HepG2 (cell line): Measurements from ENCODE around the gene ATXN2. TPM values are rescaled to one million over a fixed set of nuclear protein-coding genes. Genes with fewer than 3 reads are reported as not detected.
"Not testable (repeated sequence)": the region's sequence is repeated elsewhere in the genome, so short reads cannot be mapped to it uniquely, and the experiment has no call there.

ENCODE experiments used
- ATAC-seq: fragments of 200-7000 bp; cut with Tn5 transposase; 3 replicates; pipeline ENCODE4 v1.9.1; 2020; ENCODE audit warnings: mild to moderate bottlenecking, moderate library complexity
- BruUV-seq: library from RNA; stranded (reverse); fragments of 400-500 nt; replicated peaks from 2 replicates; lab custom pipeline; 2021; lab: Mats Ljungman, UMichigan
- CTCF ChIA-PET: fragments of 300-600 bp; formaldehyde crosslinking; extraction: SDS; loops from one replicate; lab custom pipeline; 2021; ENCODE audit warnings: low total read pairs, inconsistent platforms, low intra/inter-chr PET ratio; lab: Yijun Ruan, JAX
- POLR2A ChIA-PET: fragments of 350-600 bp; sonication (Branson Sonifier 250); formaldehyde crosslinking; loops from one replicate; lab custom pipeline; 2020; ENCODE audit warnings: antibody characterized with exemption, inconsistent platforms; lab: Yijun Ruan, JAX
- DNase-seq: peaks from one replicate; pipeline ENCODE4 v3.0.0-alpha.2; 2015; ENCODE audit warnings: low spot score
- FAIRE-seq: peaks from 3 replicates; lab custom pipeline; 2011; peaks lifted over from hg19 to GRCh38; lab: Jason Lieb, UNC
- H2AFZ ChIP-seq: one replicate; pipeline ENCODE4 v1.6.1; 2011; ENCODE audit warnings: low read length, inconsistent platforms
- H3K27ac ChIP-seq: fragments of 300-600 bp; 3 replicates; pipeline ENCODE4 v1.8.0; 2011; ENCODE audit warnings: mixed run types, mild to moderate bottlenecking, mixed read lengths, low read length, inconsistent platforms; ENCODE audit not compliant: insufficient read depth; ENCODE audit errors: extremely low read length
- H3K27me3 ChIP-seq, 2 experiments: fragments of 200-600 bp in 1 of 2; 2 replicates in 1 of 2; 3 replicates in 1 of 2; pipeline versions ENCODE4 v1.6.0 to v1.8.0; 2011; ENCODE audit warnings: low read length in 2 of 2, mild to moderate bottlenecking in 2 of 2, moderate library complexity in 2 of 2, inconsistent platforms in 1 of 2; ENCODE audit not compliant: insufficient read depth in 2 of 2, control insufficient read depth in 1 of 2
- H3K36me3 ChIP-seq, 2 experiments: fragments of 200-600 bp in 1 of 2; replicated peaks in 1 of 2; 2 replicates in 1 of 2; 3 replicates in 1 of 2; pipeline versions ENCODE4 v1.5.1 to v1.8.0; 2011; ENCODE audit warnings: low read length in 2 of 2, inconsistent platforms in 1 of 2; ENCODE audit not compliant: insufficient read depth in 2 of 2, control insufficient read depth in 1 of 2
- H3K4me1 ChIP-seq: 2 replicates; pipeline ENCODE4 v1.5.1; 2012; ENCODE audit warnings: low read length, inconsistent platforms; ENCODE audit not compliant: insufficient read depth
- H3K4me2 ChIP-seq: 2 replicates; pipeline ENCODE4 v1.6.0; 2011; ENCODE audit warnings: low read depth, low read length, inconsistent platforms
- H3K4me3 ChIP-seq, 3 experiments: fragments of 200-600 bp in 1 of 3; sonication (generic), shearing (Covaris generic) in 1 of 3; replicated peaks in 1 of 3; 2 replicates each; pipeline ENCODE4 v1.5.1; 2011 to 2016; ENCODE audit warnings: low read length in 3 of 3, inconsistent platforms in 2 of 3, low read depth in 2 of 3, mild to moderate bottlenecking in 2 of 3, control low read depth in 1 of 3, mixed read lengths in 1 of 3; ENCODE audit not compliant: insufficient read depth in 1 of 3
- H3K79me2 ChIP-seq: one replicate; pipeline ENCODE4 v1.6.1; 2011; ENCODE audit warnings: low read length, inconsistent platforms; ENCODE audit not compliant: insufficient read depth
- H3K9ac ChIP-seq: 2 replicates; pipeline ENCODE4 v1.6.0; 2011; ENCODE audit warnings: mild to moderate bottlenecking, low read depth, low read length, inconsistent platforms; ENCODE audit not compliant: insufficient read depth
- H3K9me3 ChIP-seq: 2 replicates; pipeline ENCODE4 v1.5.1; 2012; ENCODE audit warnings: mild to moderate bottlenecking, low read length
- H4K20me1 ChIP-seq: 2 replicates; pipeline ENCODE4 v1.6.0; 2011; ENCODE audit warnings: inconsistent platforms, mild to moderate bottlenecking, low read length, moderate library complexity; ENCODE audit not compliant: insufficient read depth
- AFF4 ChIP-seq: sonication (generic); formaldehyde crosslinking; IDR thresholded peaks from 2 replicates; pipeline ENCODE4 v1.4.0; 2020; ENCODE audit warnings: missing genetic modification reagents
- MED13 ChIP-seq: sonication (generic); formaldehyde crosslinking; IDR thresholded peaks from 2 replicates; pipeline ENCODE4 v1.5.0; 2020; ENCODE audit warnings: missing genetic modification reagents
- NRL ChIP-seq: sonication (generic); formaldehyde crosslinking; IDR thresholded peaks from 2 replicates; pipeline ENCODE4 v1.5.0; 2020; ENCODE audit warnings: missing genetic modification reagents, mild to moderate bottlenecking, moderate library complexity, borderline replicate concordance
- ZFP90 ChIP-seq: sonication (generic); formaldehyde crosslinking; IDR thresholded peaks from 2 replicates; pipeline ENCODE4 v1.8.0; 2022; ENCODE audit warnings: missing genetic modification reagents, mild to moderate bottlenecking, inconsistent platforms, borderline replicate concordance
- ZKSCAN5 ChIP-seq: sonication (generic); formaldehyde crosslinking; IDR thresholded peaks from 2 replicates; pipeline ENCODE4 v1.5.1; 2020; ENCODE audit warnings: mild to moderate bottlenecking, missing genetic modification reagents
- ZNF414 ChIP-seq: sonication (generic); formaldehyde crosslinking; IDR thresholded peaks from 2 replicates; pipeline ENCODE4 v1.5.0; 2020; ENCODE audit warnings: missing genetic modification reagents
- WGBS: methylation state at CpG from one replicate; pipeline ENCODE4 v1.1.6; 2017; ENCODE audit warnings: low lambda C conversion rate; 5-methylcytosine and 5-hydroxymethylcytosine counted together
- in situ Hi-C: cut with HindIII; loops from 2 replicates; pipeline ENCODE4 v1.10.0; 2017; ENCODE audit warnings: low pct_unique_long_range_greater_than_20kb; ENCODE audit not compliant: extremely low pct_ligation_motif_present
- intact Hi-C: fragments of 100-400 bp; cut with micrococcal nuclease; formaldehyde crosslinking; loops from one replicate; pipeline ENCODE4 v1.10.0; 2022; ENCODE audit not compliant: unreplicated experiment
- polyA plus RNA-seq, 8 experiments: library from polyadenylated mRNA; depleted of rRNA in 3 of 8; stranded (reverse) in 7 of 8; unstranded in 1 of 8; fragments of >200 nt; fragmentation: Illumina TruSeq in 4 of 8; extraction: Trizol in 4 of 8; gene quantifications; 2 replicates each; pipeline versions ENCODE4 v1.2.1 to v1.2.3, GENCODE V29; 2011 to 2016; ENCODE audit warnings: low read depth in 4 of 8, missing spikeins in 1 of 8, mixed read lengths in 1 of 8; ENCODE audit not compliant: insufficient read depth in 1 of 8
- total RNA-seq, 5 experiments: library from RNA; depleted of rRNA; stranded (reverse); fragments of >200 nt; fragmentation: Illumina TruSeq; extraction: Trizol; gene quantifications; 2 replicates each; pipeline ENCODE4 v1.2.3, GENCODE V29; 2016; ENCODE audit warnings: low read depth in 1 of 5
- TF ChIP-seq, protein P1 (sequence below): sonication (generic); formaldehyde crosslinking; IDR thresholded peaks from 2 replicates; pipeline ENCODE4 v1.4.0; 2020; ENCODE audit warnings: missing genetic modification reagents

Gene ATXN2
- total and polyA plus RNA-seq, 2 of the 13 experiments (the other 11 are each of a cell fraction or from before 2014, with no cell fraction given), result 18.1 to 27.1 TPM

DNA sequence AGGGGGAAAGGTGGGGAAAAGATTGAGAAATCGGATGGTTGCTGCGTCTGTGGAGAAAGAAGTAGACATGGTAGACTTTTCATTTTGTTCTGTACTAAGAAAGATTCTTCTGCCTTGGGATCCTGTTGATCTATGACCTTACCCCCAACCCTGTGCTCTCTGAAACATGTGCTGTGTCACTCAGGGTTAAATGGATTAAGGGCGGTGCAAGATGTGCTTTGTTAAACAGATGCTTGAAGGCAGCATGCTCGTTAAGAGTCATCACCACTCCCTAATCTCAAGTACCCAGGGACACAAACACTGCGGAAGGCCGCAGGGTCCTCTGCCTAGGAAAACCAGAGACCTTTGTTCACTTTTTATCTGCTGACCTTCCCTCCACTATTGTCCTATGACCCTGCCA lies 91.4 kb downstream of the ATXN2 start:
- H3K4me2 ChIP-seq, POLR2A ChIA-PET, H3K4me3 ChIP-seq, in situ Hi-C loops, H3K79me2 ChIP-seq, H3K27me3 ChIP-seq, H3K27ac ChIP-seq, H2AFZ ChIP-seq, ATAC-seq, intact Hi-C loops, DNase-seq, FAIRE-seq, H3K4me1 ChIP-seq, CTCF ChIA-PET, BruUV-seq, H3K9ac ChIP-seq, H4K20me1 ChIP-seq, H3K9me3 ChIP-seq: not testable (repeated sequence)
- H3K36me3 ChIP-seq, result peaks cover 2 to 55% of the 10 kb centered on the region in 2 experiments
- 86% methylated on average over 6 of the region's 6 CpGs for WGBS

GRCh38 chr12:111507258-111507657 lies 91.9 kb downstream of the ATXN2 start:
- H4K20me1 ChIP-seq, in situ Hi-C loops, H3K79me2 ChIP-seq, H3K4me2 ChIP-seq, POLR2A ChIA-PET, FAIRE-seq, ATAC-seq, H3K4me1 ChIP-seq, H3K9ac ChIP-seq, H3K4me3 ChIP-seq, BruUV-seq, H3K9me3 ChIP-seq, CTCF ChIA-PET, intact Hi-C loops, DNase-seq, H2AFZ ChIP-seq, H3K27ac ChIP-seq, H3K27me3 ChIP-seq: not testable (repeated sequence)
- WGBS, result 97% methylated on average over 13 of the region's 31 CpGs
- peaks cover 2 to 57% of the 10 kb centered on the region in 2 experiments for H3K36me3 ChIP-seq

DNA sequence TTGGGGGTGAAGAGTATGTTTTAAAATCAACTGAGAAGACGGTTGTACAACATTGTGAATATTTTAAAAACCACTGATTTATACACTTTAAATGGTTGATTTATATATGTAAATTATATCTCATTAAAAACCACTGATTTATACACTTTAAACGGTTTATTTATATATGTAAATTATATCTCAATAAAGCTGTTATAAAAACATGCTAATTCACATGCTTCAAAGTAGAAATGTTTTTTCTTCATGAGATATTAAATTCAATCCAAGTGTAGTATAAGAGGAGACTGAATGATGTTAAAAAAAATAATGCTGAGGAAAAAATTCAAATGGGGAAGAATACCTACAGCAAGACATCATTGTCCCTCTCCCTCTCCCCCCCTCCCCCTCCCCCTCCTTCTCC lies 92.9 kb downstream of the ATXN2 start:
- H3K27ac ChIP-seq, result no peak overlapping the region
- H3K4me2 ChIP-seq, result no peak overlapping the region
- ATAC-seq (no peak), FAIRE-seq (no peak), DNase-seq (no peak)
- in situ Hi-C loops (no loop called here), intact Hi-C loops (no loop called here)
- no peak overlapping the region for H3K9ac ChIP-seq
- no peaks in the 10 kb centered on the region for H3K27me3 ChIP-seq
- no TSS peak for BruUV-seq
- H3K4me1 ChIP-seq, result no peaks in the 10 kb centered on the region
- H3K9me3 ChIP-seq, result no peaks in the 10 kb centered on the region
- H2AFZ ChIP-seq, result no peak overlapping the region
- no peaks in the 10 kb centered on the region for H4K20me1 ChIP-seq
- ChIA-PET CTCF (no interaction called here), POLR2A (no interaction called here)
- H3K4me3 ChIP-seq, result no peak overlapping the region
- 90% methylated on average over 2 of the region's 2 CpGs for WGBS
- no peaks in the 10 kb centered on the region for H3K79me2 ChIP-seq
- H3K36me3 ChIP-seq, result peaks cover 4 to 52% of the 10 kb centered on the region in 2 experiments
- no peak for TF ChIP-seq ZFP90
- no peak for TF ChIP-seq MED13 (CRISPR knock-in tag)
- no peak for TF ChIP-seq NRL (CRISPR knock-in tag)
- TF ChIP-seq, protein P1, sequence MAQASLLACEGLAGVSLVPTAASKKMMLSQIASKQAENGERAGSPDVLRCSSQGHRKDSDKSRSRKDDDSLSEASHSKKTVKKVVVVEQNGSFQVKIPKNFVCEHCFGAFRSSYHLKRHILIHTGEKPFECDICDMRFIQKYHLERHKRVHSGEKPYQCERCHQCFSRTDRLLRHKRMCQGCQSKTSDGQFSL (CRISPR knock-in tag), result no peak
- no peak for TF ChIP-seq ZNF414
- TF ChIP-seq ZKSCAN5 (CRISPR knock-in tag), result no peak
- TF ChIP-seq AFF4 (CRISPR knock-in tag), result no peak
